ENCODE measurements around the gene TRIM33. TPM values are rescaled to one million over a fixed set of nuclear protein-coding genes. Genes with fewer than 3 reads are reported as not detected.

TRIM33 gene
- total RNA-seq, 1 donor from 2014 or later, result 72.3 TPM

DNA sequence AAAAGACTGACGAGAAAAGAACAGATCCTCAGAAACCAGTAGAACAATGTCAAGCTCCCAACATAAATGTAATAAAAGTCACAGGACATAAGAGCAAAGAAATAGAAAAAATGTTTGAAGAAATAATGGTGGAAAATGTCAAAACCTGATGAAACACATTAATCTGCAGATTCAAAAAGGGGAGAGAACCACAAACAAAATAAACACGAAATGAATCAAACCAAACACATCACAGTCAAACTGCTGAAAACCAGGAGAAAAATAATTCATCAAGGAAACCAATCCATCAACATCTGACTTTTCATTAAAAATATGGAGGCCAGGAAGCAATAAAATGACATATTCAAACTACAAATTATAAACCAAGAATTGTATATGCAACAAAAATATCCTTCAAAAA lies 31.9 kb downstream of the TRIM33 start:
- no peaks in the 10 kb centered on the region for H3K27me3 Mint-ChIP-seq (ENCODE audit: low read depth)
- no peak overlapping the region for H3K4me3 Mint-ChIP-seq
- H3K27ac Mint-ChIP-seq, result no peak overlapping the region
- H3K36me3 Mint-ChIP-seq, result peaks cover 35% of the 10 kb centered on the region
- no peak for DNase-seq (ENCODE audit: low spot score in 2 of 2, unreplicated experiment in 2 of 2)
- no peak for TF ChIP-seq CTCF (IDR thresholded peaks at IDR 0.05; ENCODE audit: unreplicated experiment)
- H3K9me3 Mint-ChIP-seq, result peaks cover 39% of the 10 kb centered on the region
- H3K4me1 Mint-ChIP-seq, result peaks cover 6% of the 10 kb centered on the region

DNA sequence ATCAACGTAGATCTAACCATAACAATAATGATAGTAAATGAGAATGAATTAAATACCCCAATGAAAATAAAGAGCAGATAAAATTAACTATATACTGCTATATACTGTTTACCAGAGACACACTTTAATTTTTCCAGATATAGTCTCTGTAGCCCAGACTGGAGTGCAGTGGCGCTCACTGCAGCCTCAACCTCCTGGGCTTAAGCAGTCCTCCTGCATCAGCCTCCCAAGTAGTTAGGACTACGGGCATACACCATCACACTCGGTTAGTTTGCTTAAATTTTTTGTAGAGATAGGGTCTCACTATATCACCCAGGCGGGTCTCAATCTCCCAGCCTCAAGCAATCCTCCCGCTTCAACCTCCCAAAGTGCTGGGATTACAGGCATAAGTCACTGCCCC lies 37.2 kb downstream of the TRIM33 start:
- no peak overlapping the region for H3K4me3 Mint-ChIP-seq
- no peaks in the 10 kb centered on the region for H3K27me3 Mint-ChIP-seq (ENCODE audit: low read depth)
- H3K27ac Mint-ChIP-seq, result no peak overlapping the region
- no peak for TF ChIP-seq CTCF (IDR thresholded peaks at IDR 0.05; ENCODE audit: unreplicated experiment)
- peaks cover 9% of the 10 kb centered on the region for H3K4me1 Mint-ChIP-seq
- H3K9me3 Mint-ChIP-seq, result peaks cover 14% of the 10 kb centered on the region
- DNase-seq (ENCODE audit: low spot score in 2 of 2, unreplicated experiment in 2 of 2), result no peak
- H3K36me3 Mint-ChIP-seq, result peaks cover 17% of the 10 kb centered on the region

DNA sequence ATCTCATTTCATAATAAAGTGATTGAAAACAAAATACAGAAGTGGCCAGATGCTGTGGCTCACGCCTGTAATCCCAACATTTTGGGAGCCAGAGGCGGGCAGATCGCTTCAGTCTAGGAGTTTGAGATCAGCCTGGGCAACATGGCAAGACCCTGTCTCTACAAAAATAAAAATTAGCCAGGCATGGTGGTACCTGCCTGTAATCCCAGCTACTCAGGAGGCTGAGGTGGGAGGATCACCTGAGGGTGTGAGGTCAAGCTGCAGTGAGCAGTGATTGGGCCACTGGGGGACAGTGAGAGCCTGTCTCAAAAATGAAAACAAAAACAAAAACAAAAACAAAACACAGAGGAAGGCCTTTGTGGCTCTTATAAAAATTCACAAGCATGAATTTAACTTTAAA lies 38.6 kb downstream of the TRIM33 start:
- Mint-ChIP-seq H3K4me1 (peaks cover 21% of the 10 kb centered on the region), H3K9me3 (peaks cover 9% of the 10 kb centered on the region), H3K36me3 (peaks cover 13% of the 10 kb centered on the region), H3K27me3 (ENCODE audit: low read depth) (no peaks in the 10 kb centered on the region), H3K4me3 (no peak overlapping the region), H3K27ac (no peak overlapping the region)
- DNase-seq (ENCODE audit: low spot score in 2 of 2, unreplicated experiment in 2 of 2), result no peak
- no peak for TF ChIP-seq CTCF (IDR thresholded peaks at IDR 0.05; ENCODE audit: unreplicated experiment)

GRCh38 chr1:114470681-114471080 lies 40.3 kb downstream of the TRIM33 start:
- Mint-ChIP-seq H3K36me3 (peaks cover 16% of the 10 kb centered on the region), H3K9me3 (peaks cover 9% of the 10 kb centered on the region), H3K27me3 (ENCODE audit: low read depth) (no peaks in the 10 kb centered on the region), H3K4me3 (no peak overlapping the region), H3K27ac (no peak overlapping the region), H3K4me1 (peaks cover 21% of the 10 kb centered on the region)
- DNase-seq (ENCODE audit: low spot score in 2 of 2, unreplicated experiment in 2 of 2), result no peak
- no peak for TF ChIP-seq CTCF (IDR thresholded peaks at IDR 0.05; ENCODE audit: unreplicated experiment)

DNA sequence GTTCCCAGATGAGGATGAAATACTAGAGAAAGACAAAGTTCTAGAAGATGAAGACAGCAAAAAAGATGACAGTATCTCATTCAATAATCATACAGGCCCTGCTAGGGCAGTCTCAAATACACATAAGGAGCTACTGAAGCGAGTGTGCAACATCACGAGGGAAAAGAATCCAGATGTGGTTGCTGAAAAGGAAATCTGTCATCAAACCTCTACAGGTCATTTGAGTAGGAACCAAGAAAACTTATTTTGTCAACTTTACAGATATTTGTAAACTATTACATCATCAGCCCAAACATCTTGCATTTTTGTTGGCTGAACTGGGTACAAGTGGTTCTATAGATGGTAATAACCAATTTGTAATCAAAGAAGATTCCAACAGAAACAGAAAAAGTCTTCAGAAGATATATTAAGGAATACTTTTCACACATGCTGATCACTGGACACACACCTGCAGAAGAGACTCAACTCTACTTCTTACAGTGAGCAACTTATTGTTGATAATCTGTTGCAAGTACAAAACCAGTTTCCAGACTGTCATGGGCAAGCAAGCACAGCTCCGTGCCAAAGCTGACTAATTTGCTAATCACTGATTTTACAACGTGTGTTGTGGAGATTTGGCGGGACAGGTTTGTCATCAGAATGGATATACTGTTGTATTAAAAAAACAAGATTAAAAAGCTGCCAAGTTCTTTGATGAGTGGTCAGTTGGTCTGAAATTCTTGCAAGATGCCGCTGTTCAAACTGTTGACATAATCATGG lies 42.1 kb downstream of the TRIM33 start:
- Mint-ChIP-seq H3K4me3 (no peak overlapping the region), H3K9me3 (peaks cover 9% of the 10 kb centered on the region), H3K4me1 (peaks cover 21% of the 10 kb centered on the region), H3K27ac (no peak overlapping the region), H3K36me3 (peaks cover 20% of the 10 kb centered on the region), H3K27me3 (ENCODE audit: low read depth) (no peaks in the 10 kb centered on the region)
- TF ChIP-seq CTCF (IDR thresholded peaks at IDR 0.05; ENCODE audit: unreplicated experiment), result no peak
- DNase-seq (ENCODE audit: low spot score in 2 of 2, unreplicated experiment in 2 of 2), result no peak

Measured in mesothelial cell of epicardium (in vitro differentiated cells).